ENCODE data around the gene JAKMIP2.
A peak's percentile ranks its signal among the peaks of the same experiment; 100 is the strongest.

JAKMIP2 gene

GRCh38 chr5:147668385-147668784 lies 114.1 kb downstream of the JAKMIP2 start:
- TF ChIP-seq CTCF (IDR thresholded peaks at IDR 0.05; ENCODE audit: insufficient read depth, low read depth, low read length, missing control alignments): no peak
- no peak for DNase-seq (ENCODE audit: low read depth)
- H3K4me3 ChIP-seq (ENCODE audit: low read depth, low read length): no peak overlapping the region

GRCh38 chr5:147667363-147667762 lies 115.2 kb downstream of the JAKMIP2 start:
- TF ChIP-seq CTCF (IDR thresholded peaks at IDR 0.05; ENCODE audit: insufficient read depth, low read depth, low read length, missing control alignments): no peak
- no peak overlapping the region for H3K4me3 ChIP-seq (ENCODE audit: low read depth, low read length)
- DNase-seq (ENCODE audit: low read depth): no peak

GRCh38 chr5:147666419-147666818 lies 116.1 kb downstream of the JAKMIP2 start:
- no peak overlapping the region for H3K4me3 ChIP-seq (ENCODE audit: low read depth, low read length)
- no peak for DNase-seq (ENCODE audit: low read depth)
- no peak for TF ChIP-seq CTCF (IDR thresholded peaks at IDR 0.05; ENCODE audit: insufficient read depth, low read depth, low read length, missing control alignments)

GRCh38 chr5:147661541-147661940 lies 121.0 kb downstream of the JAKMIP2 start:
- DNase-seq (ENCODE audit: low read depth): no peak
- no peak overlapping the region for H3K4me3 ChIP-seq (ENCODE audit: low read depth, low read length)
- no peak for TF ChIP-seq CTCF (IDR thresholded peaks at IDR 0.05; ENCODE audit: insufficient read depth, low read depth, low read length, missing control alignments)

- DNase-seq (ENCODE audit: low read depth): no peak
- TF ChIP-seq CTCF (IDR thresholded peaks at IDR 0.05; ENCODE audit: insufficient read depth, low read depth, low read length, missing control alignments): no peak
- no peak overlapping the region for H3K4me3 ChIP-seq (ENCODE audit: low read depth, low read length)
Measured at GRCh38 chr5:147659166-147659929, 123.2 kb downstream of the JAKMIP2 start.

- no peak overlapping the region for H3K4me3 ChIP-seq (ENCODE audit: low read depth, low read length)
- TF ChIP-seq CTCF (IDR thresholded peaks at IDR 0.05; ENCODE audit: insufficient read depth, low read depth, low read length, missing control alignments): no peak
- peak; percentile 18 for DNase-seq (ENCODE audit: low read depth)
Measured at GRCh38 chr5:147658293-147658932, 124.1 kb downstream of the JAKMIP2 start.
